Psoas muscle (tissue), 8 donors: Measurements from ENCODE around the gene TBC1D9B. TPM values are rescaled to one million over a fixed set of nuclear protein-coding genes. Genes with fewer than 3 reads are reported as not detected.

Source experiments
- ATAC-seq, 4 donors: fragments of 200-7000 bp; cut with Tn5 transposase; one replicate each; pipeline ENCODE4 v1.9.1; 2020; ENCODE audit warnings: moderate library complexity in 3 of 4, mild to moderate bottlenecking in 2 of 4
- DNase-seq, 2 donors: peaks; one replicate each; pipeline ENCODE4 v3.0.0-alpha.2; 2020
- H3K27ac ChIP-seq: fragments of 200-600 bp; one replicate; pipeline ENCODE4 v1.8.0; 2022
- H3K27me3 ChIP-seq, 3 donors: fragments of 200-600 bp in 1 of 3; one replicate each; pipeline versions ENCODE4 v1.6.1 to v1.8.0; 2013 to 2022; ENCODE audit warnings: low read length in 2 of 3, mild to moderate bottlenecking in 2 of 3, moderate library complexity in 1 of 3; ENCODE audit not compliant: insufficient read depth in 3 of 3
- H3K36me3 ChIP-seq, 2 donors: fragments of 200-600 bp in 1 of 2; one replicate each; pipeline versions ENCODE4 v1.6.1 to v1.8.0; 2013 to 2022; ENCODE audit warnings: low read depth in 1 of 2, mild to moderate bottlenecking in 1 of 2, moderate library complexity in 1 of 2; ENCODE audit not compliant: insufficient read depth in 1 of 2
- H3K4me1 ChIP-seq: fragments of 200-600 bp; one replicate; pipeline ENCODE4 v1.8.0; 2022
- H3K4me3 ChIP-seq: fragments of 200-600 bp; one replicate; pipeline ENCODE4 v1.8.0; 2022; ENCODE audit warnings: mild to moderate bottlenecking
- H3K9me3 ChIP-seq: fragments of 200-600 bp; one replicate; pipeline ENCODE4 v1.8.0; 2022
- WGBS, 3 donors: extraction: QIAGEN DNeasy Blood & Tissue Kit; methylation state at CpG; one replicate each; pipeline versions ENCODE4 v1.1.6 to v1.1.7; 2013; 5-methylcytosine and 5-hydroxymethylcytosine counted together
- intact Hi-C, 2 donors: fragments of 100-400 bp; cut with DNase I; formaldehyde crosslinking; loops; one replicate each; pipeline versions ENCODE4 v1.11.0 to v1.14.2; 2022
- long read RNA-seq, 2 donors: library from polyadenylated mRNA; unstranded; transcript quantifications; one replicate each; pipeline ENCODE4 v2.0.0, GENCODE V29; 2021
- polyA plus RNA-seq, 3 donors: library from polyadenylated mRNA; stranded (reverse); fragments of 200-250 nt; gene quantifications; one replicate each; pipeline ENCODE4 v1.2.3, GENCODE V29; 2013
- total RNA-seq, 4 donors: library from RNA; stranded (reverse); fragmentation: NEBNext Ultra II Directional in 2 of 4; extraction: Animal tissue kit (Norgen Biotek cat#: 25700) in 2 of 4; gene quantifications; one replicate each; pipeline versions ENCODE4 v1.2.1 to v1.2.4, GENCODE V29; 2021 to 2023
- TF ChIP-seq, protein P1 (sequence below): fragments of 200-600 bp; IDR thresholded peaks from one replicate; pipeline ENCODE4 v1.8.0; 2022; ENCODE audit warnings: antibody characterized with exemption
- donor health status: healthy with polysubstance abuse.
- donor health status: DM: no; HTN: no; CAD: no; lungs with moderate emphysema.
- donor health status: Bipolar disorder and iron deficiency.
- donor health status: healthy.
- donor health status: DM: yes; HTN: yes; CAD: no.
- donor health status: DM: no; HTN: no; CAD: no.
- donor health status: DM: no; HTN: no; CAD: no.
- donor health status: DM: yes; HTN: yes; CAD: no.

TBC1D9B gene
- 10 to 100 TPM; 40.0 to 50.2 (median 41.9) TPM for total RNA-seq
- 10 to 100 TPM; 30.1 to 47.7 (median 37.0) TPM for polyA plus RNA-seq
- long read RNA-seq, donor 1, full-length matches to known transcripts, result 21 of 53 reads
- long read RNA-seq, donor 1, partial matches to known transcripts, result 30 of 53 reads
- long read RNA-seq, donor 1, other reads (novel, unspliced or antisense), result 2 of 53 reads
- long read RNA-seq, donor 2, full-length matches to known transcripts, result 42 of 141 reads
- long read RNA-seq, donor 2, partial matches to known transcripts, result 74 of 141 reads
- long read RNA-seq, donor 2, other reads (novel, unspliced or antisense), result 25 of 141 reads

GRCh38 chr5:179907556-179908324 lies at the start of gene TBC1D9B:
TBC1D9B (minus strand) TSS chr5:179907897; CDS start chr5:179907821, 76 bp downstream.
- H3K4me1 ChIP-seq, result peaks cover 18% of the 10 kb centered on the region
- peaks cover 0 to 30% of the 10 kb centered on the region in 2 donors for H3K36me3 ChIP-seq
- no peaks in the 10 kb centered on the region for H3K9me3 ChIP-seq
- peak within 1 kb of the TSS; percentile 73 for H3K4me3 ChIP-seq
- peak within 1 kb of the TSS; percentile 74 for H3K27ac ChIP-seq
- TF ChIP-seq, protein P1, sequence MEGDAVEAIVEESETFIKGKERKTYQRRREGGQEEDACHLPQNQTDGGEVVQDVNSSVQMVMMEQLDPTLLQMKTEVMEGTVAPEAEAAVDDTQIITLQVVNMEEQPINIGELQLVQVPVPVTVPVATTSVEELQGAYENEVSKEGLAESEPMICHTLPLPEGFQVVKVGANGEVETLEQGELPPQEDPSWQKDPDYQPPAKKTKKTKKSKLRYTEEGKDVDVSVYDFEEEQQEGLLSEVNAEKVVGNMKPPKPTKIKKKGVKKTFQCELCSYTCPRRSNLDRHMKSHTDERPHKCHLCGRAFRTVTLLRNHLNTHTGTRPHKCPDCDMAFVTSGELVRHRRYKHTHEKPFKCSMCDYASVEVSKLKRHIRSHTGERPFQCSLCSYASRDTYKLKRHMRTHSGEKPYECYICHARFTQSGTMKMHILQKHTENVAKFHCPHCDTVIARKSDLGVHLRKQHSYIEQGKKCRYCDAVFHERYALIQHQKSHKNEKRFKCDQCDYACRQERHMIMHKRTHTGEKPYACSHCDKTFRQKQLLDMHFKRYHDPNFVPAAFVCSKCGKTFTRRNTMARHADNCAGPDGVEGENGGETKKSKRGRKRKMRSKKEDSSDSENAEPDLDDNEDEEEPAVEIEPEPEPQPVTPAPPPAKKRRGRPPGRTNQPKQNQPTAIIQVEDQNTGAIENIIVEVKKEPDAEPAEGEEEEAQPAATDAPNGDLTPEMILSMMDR, result peak; percentile 81
- peak; percentile 77 to 87 (median 86) for ATAC-seq
- 1% methylated on average over 36 to 104 of the region's 105 CpGs for WGBS, 3 donors
- H3K27me3 ChIP-seq, result no peaks in the 10 kb centered on the region
- intact Hi-C loops, result loop anchor here (5.0 to 10.0 kb wide), 6 partner anchors 35 to 165 kb away; partner anchors contain the start of genes MGAT4B (in 1 of the 2) and RNF130 (in 1 of the 2)
- peak; percentile 78 to 85 for DNase-seq

- intact Hi-C loops, result no loop called here
- Histone ChIP-seq H3K27ac (no peak overlapping the region), H3K9me3 (no peaks in the 10 kb centered on the region)
Measured at GRCh38 chr5:179955630-179956029, 47.9 kb upstream of the TBC1D9B start.

GRCh38 chr5:179955062-179955461 lies 47.4 kb upstream of the TBC1D9B start:
- DNase-seq, result peak in 1 of 2 donors; percentile 54
- Histone ChIP-seq H3K27me3 (no peaks in the 10 kb centered on the region), H3K9me3 (no peaks in the 10 kb centered on the region), H3K4me3 (no peak overlapping the region), H3K36me3 (peaks cover 0 to 3% of the 10 kb centered on the region in 2 donors), H3K27ac (no peak overlapping the region), H3K4me1 (peaks cover 11% of the 10 kb centered on the region)
- TF ChIP-seq, protein P1, result no peak
- WGBS, 3 donors, result 62 to 89% (median 74%) methylated on average over 6 of the region's 6 CpGs
- intact Hi-C loops, result no loop called here
- peak in 3 of 4 donors; percentile 59 to 94 (median 85) for ATAC-seq

More at GRCh38 chr5:179955630-179956029, 47.9 kb upstream of the TBC1D9B start:
- no peak for DNase-seq
- no peaks in the 10 kb centered on the region for H3K27me3 ChIP-seq
- TF ChIP-seq, protein P1, result no peak
- H3K4me1 ChIP-seq, result peaks cover 11% of the 10 kb centered on the region
- H3K4me3 ChIP-seq, result no peak overlapping the region
- 84 to 90% (median 88%) methylated on average over 2 of the region's 2 CpGs for WGBS, 3 donors
- no peak for ATAC-seq
- H3K36me3 ChIP-seq, result peaks cover 0 to 7% of the 10 kb centered on the region in 2 donors

DNA sequence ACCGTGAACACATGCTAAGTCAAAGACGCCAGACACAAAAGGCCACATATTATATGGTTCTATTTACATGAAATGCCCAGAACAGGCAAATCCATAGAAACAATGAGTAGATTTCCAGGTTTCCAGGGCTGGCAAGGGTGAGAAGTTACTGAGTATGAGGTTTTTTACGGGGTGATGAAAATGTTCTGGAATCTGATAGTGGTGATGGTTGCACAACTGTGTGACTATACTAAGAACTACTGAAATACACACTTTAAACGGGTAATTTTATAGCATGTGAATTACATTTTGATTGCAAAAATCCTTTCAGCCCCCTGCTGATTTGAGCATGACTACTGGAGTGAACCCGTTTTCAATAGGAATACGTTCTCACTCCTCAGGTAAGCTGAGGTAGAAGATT lies 46.7 kb upstream of the TBC1D9B start:
- peaks cover 11% of the 10 kb centered on the region for H3K4me1 ChIP-seq
- WGBS, 3 donors, result 67 to 84% (median 71%) methylated on average over 6 of the region's 6 CpGs

More for the DNA sequence above, 46.7 kb upstream of the TBC1D9B start:
- Histone ChIP-seq H3K9me3 (no peaks in the 10 kb centered on the region), H3K27me3 (no peaks in the 10 kb centered on the region), H3K4me3 (no peak overlapping the region), H3K27ac (no peak overlapping the region), H3K36me3 (peaks cover 0 to 3% of the 10 kb centered on the region in 2 donors)
- ATAC-seq, result peak in 3 of 4 donors; percentile 40 to 89 (median 79)
- no peak for DNase-seq
- intact Hi-C loops, result no loop called here
- TF ChIP-seq, protein P1, result no peak
